ENCODE measurements around the gene HIPK2.

GRCh38 chr7:139703487-139704307 lies 74.1 kb downstream of the HIPK2 start:
- TF ChIP-seq CTCF (conservative IDR thresholded peaks at IDR 0.05; ENCODE audit: low read length) (no peak), EZH2phosphoT487 (IDR thresholded peaks at IDR 0.05; ENCODE audit: borderline replicate concordance, low read depth, low read length) (no peak)
